Measurements from ENCODE around the gene ACOX1. TPM values are rescaled to one million over a fixed set of nuclear protein-coding genes. Genes with fewer than 3 reads are reported as not detected.

ACOX1 gene
- total and polyA plus RNA-seq, 5 donors from 2014 or later: 15.0 to 25.6 (median 22.1) TPM

DNA sequence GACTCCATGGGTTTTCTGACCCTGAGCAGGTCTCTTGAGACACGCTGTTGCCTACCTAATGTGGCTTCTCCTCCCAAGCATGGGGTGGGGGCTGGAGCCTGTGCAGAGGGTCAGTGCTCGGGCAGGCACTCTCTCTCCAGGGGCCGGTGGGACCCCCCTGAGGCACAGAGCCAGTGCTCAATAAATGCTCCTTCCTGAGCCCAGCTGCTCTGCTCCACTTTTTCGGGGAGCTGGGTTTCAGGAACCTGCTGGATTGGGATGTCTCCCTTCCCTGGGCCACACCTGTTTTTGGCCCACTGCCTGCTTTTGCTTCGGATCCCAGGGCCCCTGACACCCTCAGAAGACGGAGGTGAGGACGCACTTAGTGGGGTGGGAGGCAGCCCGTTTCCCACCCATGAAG lies 80.9 kb downstream of the ACOX1 start:
- Histone ChIP-seq H3K36me3 (ENCODE audit: control insufficient read depth, insufficient read depth, low read length) (peaks cover 37% of the 10 kb centered on the region), H3K4me1 (ENCODE audit: control insufficient read depth, insufficient read depth, low read length, poor library complexity, severe bottlenecking) (peaks cover 17% of the 10 kb centered on the region), H3K27ac (ENCODE audit: insufficient read depth, low read length, poor library complexity, severe bottlenecking) (no peak overlapping the region), H3K4me3 (ENCODE audit: low read depth, low read length) (no peak overlapping the region), H3K9me3 (ENCODE audit: control insufficient read depth in 2 of 2, low read length in 2 of 2) (no peaks in the 10 kb centered on the region), H3K27me3 (ENCODE audit: control insufficient read depth, insufficient read depth, low read length) (no peaks in the 10 kb centered on the region)
- no peak for DNase-seq
- Mint-ChIP-seq H3K9me3 (no peaks in the 10 kb centered on the region), H3K4me1 (peaks cover 0 to 30% (median 14%) of the 10 kb centered on the region in 4 donors), H3K36me3 (peaks cover 9% of the 10 kb centered on the region), H3K4me3 (peak overlapping the region; percentile 59 to 86 (median 70)), H3K27me3 (no peaks in the 10 kb centered on the region), H3K27ac (peak overlapping the region in 1 of 3 donors; percentile 43)
- ATAC-seq (ENCODE audit: low read depth in 2 of 2): no peak

DNA sequence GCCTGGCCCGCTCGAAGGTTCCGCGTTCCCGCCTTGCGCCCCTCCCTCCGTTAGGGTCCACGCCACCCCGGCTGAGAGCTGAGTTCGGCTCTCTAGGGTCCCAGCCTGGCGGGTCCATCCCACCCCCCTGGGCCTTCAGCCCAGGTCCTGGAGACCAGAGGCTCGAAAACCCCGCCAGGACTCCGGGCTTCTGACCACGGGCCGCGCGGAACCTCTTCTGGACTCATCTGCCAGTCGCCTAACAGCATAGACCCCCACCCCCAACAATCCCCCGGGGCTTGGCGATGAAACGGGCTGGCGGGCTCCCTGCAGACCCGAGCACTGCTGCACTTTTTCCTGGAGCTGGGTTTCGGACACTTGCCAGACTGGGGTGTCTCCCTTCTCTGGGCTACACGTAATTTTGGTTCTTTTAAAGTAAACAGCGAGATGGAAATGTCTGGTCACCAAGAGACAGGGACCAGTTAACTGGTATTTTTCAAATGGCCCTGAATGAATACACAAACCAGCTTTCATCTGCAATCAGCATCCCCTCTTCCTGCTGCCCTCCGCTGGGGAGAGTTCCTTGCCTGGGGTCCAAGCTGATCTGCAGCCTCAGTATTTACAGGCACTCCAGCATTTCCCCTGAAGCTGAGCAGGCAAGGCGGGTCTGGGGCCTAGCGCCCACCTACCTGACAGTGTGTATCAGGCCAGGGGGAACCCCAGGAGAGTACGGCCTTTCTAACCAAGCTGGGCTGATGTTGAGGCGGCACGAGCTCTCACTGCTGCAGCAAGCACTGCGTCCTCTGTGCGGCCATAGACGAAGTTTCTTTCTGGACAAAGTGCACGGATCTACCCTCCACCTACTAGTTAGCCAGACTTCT lies 81.6 kb downstream of the ACOX1 start:
- Mint-ChIP-seq H3K36me3 (peaks cover 9% of the 10 kb centered on the region), H3K9me3 (no peaks in the 10 kb centered on the region)

GRCh38 chr17:75896415-75897159 lies 82.4 kb downstream of the ACOX1 start, which contains the start of gene TRIM65:
TRIM65 (minus strand) TSS chr17:75896951; CDS start chr17:75896937, 14 bp downstream.
- Mint-ChIP-seq H3K36me3 (peaks cover 9% of the 10 kb centered on the region), H3K9me3 (no peaks in the 10 kb centered on the region), H3K27ac (peak within 1 kb of the TSS; percentile 82 to 92 (median 87)), H3K4me1 (peaks cover 0 to 30% (median 14%) of the 10 kb centered on the region in 4 donors), H3K27me3 (no peaks in the 10 kb centered on the region), H3K4me3 (peak within 1 kb of the TSS; percentile 59 to 98 (median 87))
- peaks cover 17% of the 10 kb centered on the region for H3K4me1 ChIP-seq (ENCODE audit: control insufficient read depth, insufficient read depth, low read length, poor library complexity, severe bottlenecking)
- H3K9me3 ChIP-seq (ENCODE audit: control insufficient read depth in 2 of 2, low read length in 2 of 2): no peaks in the 10 kb centered on the region
- DNase-seq (peak; percentile 66 to 82 (median 72)), ATAC-seq (ENCODE audit: low read depth in 2 of 2) (peak; percentile 85 to 87)
- no peaks in the 10 kb centered on the region for H3K27me3 ChIP-seq (ENCODE audit: control insufficient read depth, insufficient read depth, low read length)
- peak within 1 kb of the TSS; percentile 66 for H3K27ac ChIP-seq (ENCODE audit: insufficient read depth, low read length, poor library complexity, severe bottlenecking)
- peaks cover 30% of the 10 kb centered on the region for H3K36me3 ChIP-seq (ENCODE audit: control insufficient read depth, insufficient read depth, low read length)
- peak within 1 kb of the TSS; percentile 41 for H3K4me3 ChIP-seq (ENCODE audit: low read depth, low read length)

More for the DNA sequence above, 81.6 kb downstream of the ACOX1 start:
- Mint-ChIP-seq H3K4me3 (peak overlapping the region; percentile 59 to 88 (median 83)), H3K27ac (peak overlapping the region in 2 of 3 donors; percentile 43 to 60), H3K4me1 (peaks cover 0 to 30% (median 14%) of the 10 kb centered on the region in 4 donors), H3K27me3 (no peaks in the 10 kb centered on the region)
- H3K9me3 ChIP-seq (ENCODE audit: control insufficient read depth in 2 of 2, low read length in 2 of 2): no peaks in the 10 kb centered on the region
- H3K27ac ChIP-seq (ENCODE audit: insufficient read depth, low read length, poor library complexity, severe bottlenecking): peak overlapping the region; percentile 66
- peaks cover 36% of the 10 kb centered on the region for H3K36me3 ChIP-seq (ENCODE audit: control insufficient read depth, insufficient read depth, low read length)
- ATAC-seq (ENCODE audit: low read depth in 2 of 2) (no peak), DNase-seq (no peak)
- peaks cover 17% of the 10 kb centered on the region for H3K4me1 ChIP-seq (ENCODE audit: control insufficient read depth, insufficient read depth, low read length, poor library complexity, severe bottlenecking)
- H3K4me3 ChIP-seq (ENCODE audit: low read depth, low read length): no peak overlapping the region
- no peaks in the 10 kb centered on the region for H3K27me3 ChIP-seq (ENCODE audit: control insufficient read depth, insufficient read depth, low read length)

DNA sequence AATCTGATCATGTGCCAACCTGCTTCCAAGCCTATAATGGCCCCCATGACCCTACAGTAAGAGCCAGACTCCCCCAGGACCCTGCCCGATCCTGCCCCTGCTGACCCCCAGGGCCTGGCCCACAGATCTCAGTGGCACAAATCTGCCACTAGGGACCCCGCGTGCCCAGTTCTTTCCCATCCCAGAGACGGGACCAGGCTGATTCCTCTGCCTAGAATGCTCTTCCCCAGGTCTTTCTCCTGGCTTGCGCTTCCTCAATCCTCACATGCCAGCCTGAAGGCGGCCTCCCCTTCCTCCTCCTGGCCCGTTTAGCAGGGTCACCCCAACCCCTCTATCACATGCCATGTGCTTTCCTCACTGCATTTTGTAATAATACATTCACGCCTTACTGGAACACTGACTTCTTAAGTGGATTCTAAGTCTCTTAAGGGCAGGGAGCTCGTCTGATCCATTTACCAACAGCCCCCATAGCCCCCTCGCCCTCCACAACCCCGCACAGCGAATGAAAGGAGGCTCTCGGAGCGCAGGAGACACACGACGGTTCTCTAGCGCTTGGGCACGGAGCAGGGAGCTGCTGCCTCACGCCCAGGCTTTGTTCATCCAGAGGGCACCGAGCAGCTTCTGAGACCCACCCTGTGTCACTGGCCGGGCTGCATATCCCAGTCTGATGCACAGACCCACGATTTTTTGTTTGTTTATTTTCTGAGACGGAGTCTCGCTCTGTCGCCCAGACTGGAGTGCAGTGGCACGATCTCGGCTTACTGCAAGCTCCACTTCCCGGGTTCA lies 83.4 kb downstream of the ACOX1 start:
- Mint-ChIP-seq H3K27me3 (no peaks in the 10 kb centered on the region), H3K36me3 (peaks cover 9% of the 10 kb centered on the region), H3K27ac (peak overlapping the region; percentile 58 to 92 (median 87)), H3K4me1 (peaks cover 0 to 28% (median 14%) of the 10 kb centered on the region in 4 donors), H3K4me3 (peak overlapping the region; percentile 59 to 98 (median 87)), H3K9me3 (no peaks in the 10 kb centered on the region)
- Histone ChIP-seq H3K27me3 (ENCODE audit: control insufficient read depth, insufficient read depth, low read length) (no peaks in the 10 kb centered on the region), H3K9me3 (ENCODE audit: control insufficient read depth in 2 of 2, low read length in 2 of 2) (no peaks in the 10 kb centered on the region), H3K4me1 (ENCODE audit: control insufficient read depth, insufficient read depth, low read length, poor library complexity, severe bottlenecking) (peaks cover 17% of the 10 kb centered on the region), H3K4me3 (ENCODE audit: low read depth, low read length) (peak overlapping the region; percentile 41), H3K36me3 (ENCODE audit: control insufficient read depth, insufficient read depth, low read length) (peaks cover 23% of the 10 kb centered on the region), H3K27ac (ENCODE audit: insufficient read depth, low read length, poor library complexity, severe bottlenecking) (no peak overlapping the region)
- ATAC-seq (ENCODE audit: low read depth in 2 of 2) (no peak), DNase-seq (peak in 1 of 3 donors; percentile 28)

- DNase-seq: no peak
- Mint-ChIP-seq H3K4me1 (peaks cover 0 to 28% (median 14%) of the 10 kb centered on the region in 4 donors), H3K9me3 (no peaks in the 10 kb centered on the region), H3K36me3 (peaks cover 3% of the 10 kb centered on the region), H3K27me3 (no peaks in the 10 kb centered on the region), H3K4me3 (peak overlapping the region in 1 of 4 donors; percentile 56), H3K27ac (peak overlapping the region; percentile 80 to 97 (median 80))
- no peak for ATAC-seq (ENCODE audit: low read depth in 2 of 2)
- no peak overlapping the region for H3K27ac ChIP-seq (ENCODE audit: insufficient read depth, low read length, poor library complexity, severe bottlenecking)
- no peaks in the 10 kb centered on the region for H3K9me3 ChIP-seq (ENCODE audit: control insufficient read depth in 2 of 2, low read length in 2 of 2)
- H3K27me3 ChIP-seq (ENCODE audit: control insufficient read depth, insufficient read depth, low read length): no peaks in the 10 kb centered on the region
- peaks cover 17% of the 10 kb centered on the region for H3K4me1 ChIP-seq (ENCODE audit: control insufficient read depth, insufficient read depth, low read length, poor library complexity, severe bottlenecking)
- H3K36me3 ChIP-seq (ENCODE audit: control insufficient read depth, insufficient read depth, low read length): peaks cover 11% of the 10 kb centered on the region
- H3K4me3 ChIP-seq (ENCODE audit: low read depth, low read length): no peak overlapping the region
Measured at GRCh38 chr17:75894049-75894733, 84.8 kb downstream of the ACOX1 start.

DNA sequence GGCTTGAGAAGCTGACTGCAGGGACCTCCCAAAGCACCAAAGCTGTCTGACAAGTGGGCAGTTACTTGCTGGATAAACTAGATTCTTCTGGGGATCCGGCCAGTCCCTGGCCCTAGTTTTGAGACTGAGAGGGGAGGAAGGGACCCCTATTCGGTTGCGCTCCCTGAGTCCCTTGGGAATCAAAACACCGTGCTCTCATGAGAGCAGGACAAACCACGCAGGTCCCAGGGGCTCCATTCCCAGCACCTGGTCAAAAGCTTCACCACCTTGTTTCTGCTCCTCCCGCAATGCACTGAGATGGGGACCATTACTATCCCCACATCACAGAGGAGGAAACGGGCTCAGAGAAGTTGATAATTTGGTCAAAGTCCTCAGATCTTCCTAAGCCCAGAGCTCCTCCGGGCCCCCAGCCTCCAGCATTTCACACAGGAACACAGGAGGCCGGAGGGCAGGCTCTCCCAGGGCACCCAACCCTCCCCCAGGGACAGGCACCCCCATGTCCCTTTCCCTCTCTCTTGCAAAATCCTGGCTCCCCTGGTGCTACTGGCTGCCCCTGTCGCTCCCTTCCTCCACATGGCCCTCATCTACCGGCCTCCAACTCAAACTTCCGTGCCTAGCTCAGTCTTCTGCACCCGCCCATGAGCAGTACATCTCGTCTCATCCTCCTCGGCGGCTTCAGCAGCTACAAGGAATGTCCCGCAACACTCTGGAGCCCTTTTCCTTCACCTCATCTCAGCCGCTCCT lies 85.5 kb downstream of the ACOX1 start:
- Mint-ChIP-seq H3K27ac (peak overlapping the region in 2 of 3 donors; percentile 80 to 97), H3K4me3 (peak overlapping the region in 3 of 4 donors; percentile 16 to 58 (median 56)), H3K4me1 (peaks cover 0 to 28% (median 14%) of the 10 kb centered on the region in 4 donors), H3K36me3 (peaks cover under 1% of the 10 kb centered on the region), H3K9me3 (no peaks in the 10 kb centered on the region), H3K27me3 (no peaks in the 10 kb centered on the region)
- no peak for DNase-seq
- Histone ChIP-seq H3K9me3 (ENCODE audit: control insufficient read depth in 2 of 2, low read length in 2 of 2) (no peaks in the 10 kb centered on the region), H3K4me3 (ENCODE audit: low read depth, low read length) (no peak overlapping the region), H3K36me3 (ENCODE audit: control insufficient read depth, insufficient read depth, low read length) (peaks cover 4% of the 10 kb centered on the region), H3K27ac (ENCODE audit: insufficient read depth, low read length, poor library complexity, severe bottlenecking) (no peak overlapping the region), H3K27me3 (ENCODE audit: control insufficient read depth, insufficient read depth, low read length) (no peaks in the 10 kb centered on the region), H3K4me1 (ENCODE audit: control insufficient read depth, insufficient read depth, low read length, poor library complexity, severe bottlenecking) (peaks cover 17% of the 10 kb centered on the region)
- no peak for ATAC-seq (ENCODE audit: low read depth in 2 of 2)
